ENCODE results near the gene TARBP2.

DNA sequence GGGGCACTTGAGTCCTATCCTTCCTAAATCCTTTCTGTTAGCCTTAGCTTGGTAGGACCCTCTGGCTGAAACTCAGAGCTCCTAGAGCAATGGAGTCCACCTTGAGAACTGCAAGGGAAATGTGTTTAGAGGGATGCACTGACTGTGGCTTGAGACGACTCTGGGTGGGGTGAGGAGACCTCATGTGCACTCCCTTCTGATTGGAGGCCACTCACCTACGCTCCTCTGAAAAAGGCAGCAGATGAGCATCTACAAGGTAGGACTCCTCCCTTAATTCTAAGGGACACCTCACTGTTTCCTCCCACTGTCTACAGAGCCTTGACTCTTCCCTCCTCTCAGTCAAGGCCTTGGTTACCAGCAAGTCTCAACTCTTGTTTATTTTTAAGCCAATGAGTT is 2.9 kb upstream of the TARBP2 start:
- TF ChIP-seq, protein P1, sequence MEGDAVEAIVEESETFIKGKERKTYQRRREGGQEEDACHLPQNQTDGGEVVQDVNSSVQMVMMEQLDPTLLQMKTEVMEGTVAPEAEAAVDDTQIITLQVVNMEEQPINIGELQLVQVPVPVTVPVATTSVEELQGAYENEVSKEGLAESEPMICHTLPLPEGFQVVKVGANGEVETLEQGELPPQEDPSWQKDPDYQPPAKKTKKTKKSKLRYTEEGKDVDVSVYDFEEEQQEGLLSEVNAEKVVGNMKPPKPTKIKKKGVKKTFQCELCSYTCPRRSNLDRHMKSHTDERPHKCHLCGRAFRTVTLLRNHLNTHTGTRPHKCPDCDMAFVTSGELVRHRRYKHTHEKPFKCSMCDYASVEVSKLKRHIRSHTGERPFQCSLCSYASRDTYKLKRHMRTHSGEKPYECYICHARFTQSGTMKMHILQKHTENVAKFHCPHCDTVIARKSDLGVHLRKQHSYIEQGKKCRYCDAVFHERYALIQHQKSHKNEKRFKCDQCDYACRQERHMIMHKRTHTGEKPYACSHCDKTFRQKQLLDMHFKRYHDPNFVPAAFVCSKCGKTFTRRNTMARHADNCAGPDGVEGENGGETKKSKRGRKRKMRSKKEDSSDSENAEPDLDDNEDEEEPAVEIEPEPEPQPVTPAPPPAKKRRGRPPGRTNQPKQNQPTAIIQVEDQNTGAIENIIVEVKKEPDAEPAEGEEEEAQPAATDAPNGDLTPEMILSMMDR (IDR thresholded peaks at IDR 0.05): no peak
- TF ChIP-seq POLR2A (IDR thresholded peaks at IDR 0.05) (no peak), POLR2AphosphoS5 (IDR thresholded peaks at IDR 0.05) (no peak), EP300 (IDR thresholded peaks at IDR 0.05) (no peak)
